SW 1271 (cell line): Measurements from ENCODE around the gene TLCD1.
"Not testable (repeated sequence)": the region's sequence is repeated elsewhere in the genome, so short reads cannot be mapped to it uniquely, and the experiment has no call there.

Experiments
- DNase-seq, 2 experiments: peaks; one replicate each; lab custom pipeline; 2025; lab: John Stamatoyannopoulos, UW

Gene TLCD1

GRCh38 chr17:28729950-28730330, 3.9 kb upstream of the TLCD1 start:
- no peak for DNase-seq

GRCh38 chr17:28728364-28729200, 2.5 kb upstream of the TLCD1 start, which contains the start of gene NEK8:
Gene NEK8 (plus strand): TSS chr17:28728788. CDS start chr17:28728814, 26 bp downstream.
- DNase-seq, result peak; percentile 79 to 92

DNA sequence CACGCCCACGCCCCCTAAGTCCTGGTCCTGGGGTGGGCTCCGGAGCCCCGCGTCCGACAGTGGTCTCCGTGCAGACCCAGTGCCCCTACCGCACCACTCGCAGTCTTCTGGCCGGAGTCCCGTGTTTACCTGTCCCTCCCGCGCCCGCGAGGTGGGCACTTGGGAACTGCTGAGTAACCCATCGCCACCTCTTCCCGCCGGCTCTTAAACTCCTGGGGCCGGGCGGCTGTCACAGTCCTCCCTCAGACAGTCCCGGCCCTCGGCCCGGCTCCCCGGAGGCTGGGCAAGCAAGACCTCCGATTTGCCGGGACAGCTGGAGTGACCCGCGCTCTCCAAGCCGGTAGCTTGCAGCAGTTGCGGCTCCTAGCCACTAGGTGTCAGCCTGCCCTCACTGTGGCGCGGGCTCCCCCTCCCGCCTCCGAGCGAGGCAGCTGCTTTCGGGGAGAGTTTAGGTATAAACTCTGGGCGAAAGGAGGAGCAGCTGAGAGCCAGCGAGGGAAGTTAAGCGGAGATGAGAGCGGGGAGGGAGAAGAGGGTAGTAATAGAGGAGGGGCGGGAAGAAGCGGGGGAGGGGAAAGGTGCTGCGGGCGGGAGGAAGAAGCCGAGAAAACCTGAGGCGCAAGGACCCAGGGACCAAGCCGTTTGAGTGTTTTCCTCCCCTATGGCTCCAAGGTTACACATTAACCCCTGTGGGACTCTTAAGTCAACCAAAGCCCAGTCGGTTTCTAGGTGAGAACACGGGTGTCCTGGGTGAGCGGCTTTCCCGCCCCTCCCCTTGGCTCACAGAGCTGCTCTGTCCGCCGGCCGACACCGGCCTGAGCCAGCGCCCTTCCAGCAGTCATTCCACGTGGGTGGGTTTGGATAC, 826 bp upstream of the TLCD1 start:
- peak; percentile 83 to 91 for DNase-seq

DNA sequence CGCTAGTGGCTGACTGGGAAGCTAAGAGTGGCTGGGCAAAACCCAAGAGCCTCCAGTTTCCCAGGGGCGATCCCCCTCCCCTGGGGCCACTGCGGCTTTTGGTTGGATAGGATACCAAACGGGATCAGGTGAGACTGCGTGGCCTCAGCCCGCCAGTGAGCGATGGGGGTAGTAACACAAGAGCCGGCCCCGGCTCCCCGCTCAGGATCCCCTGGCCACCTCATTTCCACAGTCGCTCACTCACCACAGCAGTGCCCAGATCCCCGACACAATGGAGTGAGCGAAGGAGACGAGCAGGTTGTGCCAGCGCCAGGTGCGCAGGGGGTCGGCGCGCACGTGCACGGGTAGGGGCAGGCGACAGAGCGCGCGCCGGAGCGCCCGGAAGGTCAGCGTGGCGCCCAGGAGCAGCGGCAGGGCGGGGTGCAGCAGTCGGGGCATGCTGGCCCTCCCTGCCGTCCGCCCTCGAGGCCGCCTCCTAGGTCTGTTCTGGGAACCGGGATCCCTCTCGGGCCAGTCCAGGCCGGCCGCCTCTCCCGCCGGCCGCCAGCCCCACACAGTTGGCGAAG, 290 bp downstream of the TLCD1 start:
- peak in 1 of 2 experiments; percentile 59 for DNase-seq

DNA sequence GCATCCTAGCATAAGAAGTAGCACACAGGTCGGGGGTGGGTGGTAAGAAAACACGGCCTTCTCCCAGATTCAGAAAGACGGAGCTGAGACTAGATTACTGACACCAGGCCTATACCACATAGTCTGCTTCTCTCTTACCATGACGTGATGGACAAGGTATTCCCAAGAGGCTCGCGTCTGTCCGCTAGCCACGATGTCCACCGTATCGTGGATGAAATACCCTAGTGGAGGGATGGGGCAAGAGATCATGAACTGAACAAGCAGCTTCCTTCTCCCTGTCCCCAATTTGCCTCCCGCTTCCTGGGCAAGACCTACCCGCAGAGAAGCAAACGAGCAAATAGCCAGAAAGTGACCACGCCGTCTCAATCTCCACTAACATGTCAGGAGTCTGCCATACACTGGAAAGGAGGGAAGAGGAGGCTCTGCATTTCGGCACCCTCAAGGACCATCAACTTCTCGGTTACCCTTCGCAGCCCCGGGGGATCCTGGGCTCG, 820 bp downstream of the TLCD1 start:
- peak in 1 of 2 experiments; percentile 75 for DNase-seq

DNA sequence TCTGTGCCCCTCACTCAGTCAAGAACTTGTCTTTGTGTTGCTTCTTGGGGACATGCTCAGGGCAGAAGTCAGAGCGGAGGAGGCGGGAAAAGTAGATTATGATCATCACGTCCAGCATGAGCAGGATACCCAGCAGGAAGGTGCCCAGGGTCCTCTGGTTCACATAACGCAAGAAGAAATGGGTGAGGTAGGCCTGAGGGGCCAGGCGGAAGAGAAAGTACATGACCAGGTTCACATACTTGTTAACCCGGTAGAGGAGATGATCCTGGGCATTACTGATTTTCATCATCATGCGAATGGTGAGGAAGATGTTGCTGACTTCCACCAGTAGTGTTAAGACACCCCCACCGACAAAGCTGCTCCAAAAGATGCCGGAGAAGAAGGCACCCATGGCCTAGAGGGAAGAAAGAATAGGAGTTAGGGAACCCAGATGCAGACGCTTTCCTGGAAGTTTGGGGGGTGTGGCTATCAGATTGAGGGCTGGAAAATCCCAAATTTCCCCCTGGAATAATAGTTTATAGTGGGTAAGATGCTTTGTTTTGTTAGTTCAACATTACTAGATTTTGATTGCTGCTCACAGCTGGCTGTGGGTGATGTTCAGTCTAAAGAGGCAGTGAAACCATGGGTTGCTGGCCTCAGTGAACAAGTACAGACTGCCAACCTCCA, 1.4 kb downstream of the TLCD1 start:
- DNase-seq, result no peak

DNA sequence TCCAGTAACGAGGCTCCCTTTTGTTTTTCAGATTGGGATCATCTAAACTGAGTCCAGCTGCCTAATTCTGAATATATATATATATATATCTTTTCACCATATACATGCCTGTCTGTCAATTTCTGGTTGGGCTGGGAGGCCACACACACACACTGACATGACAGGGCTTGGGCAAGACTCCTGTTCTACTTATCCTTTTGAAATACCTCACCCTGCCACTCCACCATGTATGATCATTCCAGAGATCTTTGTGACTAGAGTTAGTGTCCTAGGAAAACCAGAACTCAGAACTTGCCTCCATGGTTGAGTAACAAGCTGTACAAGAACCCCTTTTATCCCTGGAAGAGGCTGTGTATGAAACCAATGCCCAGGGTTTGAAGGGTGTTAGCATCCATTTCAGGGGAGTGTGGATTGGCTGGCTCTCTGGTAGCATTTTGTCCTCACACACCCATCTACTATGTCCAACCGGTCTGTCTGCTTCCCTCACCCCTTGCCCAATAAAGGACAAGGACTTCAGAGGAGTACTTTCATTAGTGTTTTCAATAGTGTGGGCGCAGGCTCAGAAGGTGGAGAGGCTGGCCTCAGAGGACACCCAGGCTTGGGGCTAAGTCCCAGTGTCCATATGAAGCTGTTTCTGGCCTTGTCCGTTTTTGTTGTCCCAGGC, 2.1 kb downstream of the TLCD1 start:
- not testable (repeated sequence) for DNase-seq

GRCh38 chr17:28723159-28723835, 2.7 kb downstream of the TLCD1 start:
- no peak for DNase-seq

GRCh38 chr17:28722417-28723158, 3.4 kb downstream of the TLCD1 start:
- DNase-seq, result no peak

- DNase-seq, result not testable (repeated sequence)
These were observed 5.1 kb downstream of the TLCD1 start for GRCh38 chr17:28720997-28721329.

- no peak for DNase-seq
These were observed 5.6 kb downstream of the TLCD1 start for GRCh38 chr17:28720247-28720996.

GRCh38 chr17:28719021-28719433, 7.0 kb downstream of the TLCD1 start:
- DNase-seq, result no peak

GRCh38 chr17:28718333-28719020, 7.6 kb downstream of the TLCD1 start:
- no peak for DNase-seq

DNA sequence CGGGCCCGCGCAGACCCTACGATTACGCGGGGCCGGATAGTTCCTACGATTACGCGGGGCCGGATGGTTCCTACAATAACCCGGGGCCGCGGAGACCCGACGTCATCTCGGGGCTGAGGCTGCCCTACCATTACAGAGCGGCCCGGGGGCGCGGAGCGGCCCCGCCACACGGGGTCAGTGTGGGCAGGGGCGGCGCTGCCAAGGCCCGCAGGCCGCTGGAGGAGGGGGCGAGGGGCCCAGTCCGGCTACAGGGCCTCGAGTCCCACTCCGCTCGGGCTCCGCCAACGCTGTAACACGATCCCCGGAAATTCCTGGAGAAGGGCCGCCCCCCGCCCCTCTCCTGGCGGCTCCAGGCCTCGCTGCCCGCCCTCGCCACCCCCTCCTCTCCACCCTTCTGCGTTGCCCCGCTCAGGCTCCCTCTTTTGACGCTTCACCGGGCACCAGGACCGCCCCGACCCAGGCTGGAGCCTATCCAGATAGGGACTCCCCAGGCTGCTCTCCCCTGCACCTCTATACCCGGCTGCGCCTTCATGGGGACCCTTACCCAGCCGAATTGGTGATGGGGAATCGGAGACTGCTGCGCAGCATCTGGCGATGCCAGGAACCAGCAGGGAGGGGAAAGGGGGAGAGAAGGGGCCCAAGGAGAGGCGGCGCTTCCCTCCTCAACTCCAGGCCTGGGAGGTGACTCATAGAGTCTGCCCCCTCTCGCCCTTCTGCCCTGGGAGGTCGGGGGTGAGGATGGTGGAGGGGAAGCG, 8.3 kb downstream of the TLCD1 start, which contains the start of gene RAB34:
Gene RAB34 (minus strand): TSS at position 291 of the 755 bp plus-strand sequence. CDS start 602 bp downstream, outside the sequence.
- DNase-seq, result peak; percentile 62 to 86

GRCh38 chr17:28716740-28717577, 9.1 kb downstream of the TLCD1 start:
- DNase-seq, result no peak

- DNase-seq, result no peak
These were observed 10.8 kb downstream of the TLCD1 start for GRCh38 chr17:28715217-28715616.

DNA sequence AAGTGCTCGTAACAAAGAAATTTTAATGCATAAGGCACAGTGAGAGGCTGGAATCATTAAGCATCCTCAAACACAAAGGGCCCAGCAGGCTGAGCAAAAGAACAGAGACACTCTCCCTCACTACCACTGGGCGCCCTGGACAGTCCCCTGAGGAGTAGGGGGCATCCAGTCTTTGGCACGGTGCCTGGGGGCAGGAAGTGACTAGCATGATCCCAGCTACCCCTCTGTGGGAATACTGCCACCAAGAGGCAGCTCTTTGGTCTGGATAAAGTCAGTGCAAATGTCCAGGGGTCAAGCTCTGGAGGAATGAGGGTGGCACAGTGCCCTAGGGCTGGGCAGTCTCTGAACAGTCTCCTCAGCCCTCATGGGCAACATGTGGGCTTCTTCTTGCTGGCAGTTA, 11.8 kb downstream of the TLCD1 start:
- no peak for DNase-seq
